ENCODE measurements around the gene MCHR2.

DNA sequence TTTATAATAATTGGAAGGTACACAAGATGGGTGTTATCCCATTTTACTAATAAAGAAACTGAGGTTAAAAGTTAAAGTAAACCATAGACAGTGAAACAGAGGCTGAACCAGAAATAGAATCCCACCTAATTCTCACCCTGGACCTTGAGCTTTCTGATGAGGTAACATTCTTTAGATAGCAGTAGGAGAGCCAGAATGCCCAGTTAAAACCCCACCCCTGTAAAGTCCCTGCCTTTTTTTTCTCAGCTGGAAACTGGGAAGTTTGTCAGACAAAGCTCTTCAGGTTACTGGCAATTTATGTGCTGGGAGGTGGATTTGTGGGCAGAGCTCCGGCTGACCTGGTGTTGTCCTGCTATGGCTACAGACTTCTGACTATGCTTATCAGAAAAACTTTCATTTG is 1.9 kb upstream of the MCHR2 start:
- TF ChIP-seq CTCF (IDR thresholded peaks at IDR 0.05) (no peak), POLR2A (IDR thresholded peaks at IDR 0.05) (no peak)

All from suprapubic skin (tissue), 3 donors.